ENCODE data around the gene SRP14.

Gene SRP14

DNA sequence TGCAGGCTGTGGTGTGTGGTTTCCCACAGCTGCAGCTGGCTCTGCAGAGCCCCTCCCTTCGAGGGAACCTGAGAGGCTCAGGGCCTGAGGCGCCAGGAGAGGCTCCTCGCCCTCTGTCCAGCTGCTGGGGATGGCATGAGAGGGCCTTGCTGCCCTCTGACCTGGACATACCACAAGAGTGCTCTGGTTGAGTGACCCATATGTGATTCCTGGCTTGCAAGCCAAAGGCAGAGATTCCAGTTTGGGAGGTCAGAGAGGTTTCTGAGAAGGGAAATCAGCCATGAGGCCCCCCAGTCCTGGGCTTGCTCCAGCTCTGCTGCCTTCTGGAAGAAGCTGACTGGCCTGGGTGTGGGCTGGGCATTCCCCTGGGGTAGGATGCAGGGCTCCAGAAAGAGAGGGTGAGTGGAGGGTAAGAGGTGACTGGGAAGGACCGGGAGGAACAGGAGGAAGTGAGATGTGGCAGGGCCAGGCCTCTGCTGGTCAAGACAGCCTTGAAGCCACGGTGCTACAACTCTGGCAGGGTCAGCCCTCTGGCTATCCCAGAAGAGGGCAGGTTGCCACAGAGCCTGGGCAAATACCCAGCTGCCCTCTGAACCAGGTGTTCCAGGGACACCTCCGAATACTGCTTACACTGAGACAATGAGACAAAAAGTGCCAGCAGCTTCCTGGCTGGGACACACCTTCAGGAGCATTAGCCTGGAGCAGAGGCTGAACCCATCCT lies 16.0 kb upstream of the SRP14 start:
- no peaks in the 10 kb centered on the region for H3K27me3 ChIP-seq (ENCODE audit: control insufficient read depth, insufficient read depth, low read length)
- no peak overlapping the region for H3K4me3 ChIP-seq (ENCODE audit: low read depth, low read length)
- no peak overlapping the region for H3K27ac ChIP-seq (ENCODE audit: low read depth, low read length)
- no peaks in the 10 kb centered on the region for H3K9me3 ChIP-seq (ENCODE audit: control insufficient read depth, insufficient read depth, low read length)
- H3K9ac ChIP-seq (ENCODE audit: low read depth, low read length), result no peak overlapping the region
- H3K36me3 ChIP-seq (ENCODE audit: control insufficient read depth, insufficient read depth, low read length), result no peaks in the 10 kb centered on the region
- peaks cover 17% of the 10 kb centered on the region for H3K4me1 ChIP-seq (ENCODE audit: control insufficient read depth, insufficient read depth, low read length)

GRCh38 chr15:40054605-40054854 lies 15.5 kb upstream of the SRP14 start:
- Histone ChIP-seq H3K9me3 (ENCODE audit: control insufficient read depth, insufficient read depth, low read length) (no peaks in the 10 kb centered on the region), H3K4me1 (ENCODE audit: control insufficient read depth, insufficient read depth, low read length) (peaks cover 17% of the 10 kb centered on the region), H3K9ac (ENCODE audit: low read depth, low read length) (no peak overlapping the region), H3K27me3 (ENCODE audit: control insufficient read depth, insufficient read depth, low read length) (no peaks in the 10 kb centered on the region), H3K27ac (ENCODE audit: low read depth, low read length) (no peak overlapping the region), H3K36me3 (ENCODE audit: control insufficient read depth, insufficient read depth, low read length) (no peaks in the 10 kb centered on the region), H3K4me3 (ENCODE audit: low read depth, low read length) (no peak overlapping the region)

DNA sequence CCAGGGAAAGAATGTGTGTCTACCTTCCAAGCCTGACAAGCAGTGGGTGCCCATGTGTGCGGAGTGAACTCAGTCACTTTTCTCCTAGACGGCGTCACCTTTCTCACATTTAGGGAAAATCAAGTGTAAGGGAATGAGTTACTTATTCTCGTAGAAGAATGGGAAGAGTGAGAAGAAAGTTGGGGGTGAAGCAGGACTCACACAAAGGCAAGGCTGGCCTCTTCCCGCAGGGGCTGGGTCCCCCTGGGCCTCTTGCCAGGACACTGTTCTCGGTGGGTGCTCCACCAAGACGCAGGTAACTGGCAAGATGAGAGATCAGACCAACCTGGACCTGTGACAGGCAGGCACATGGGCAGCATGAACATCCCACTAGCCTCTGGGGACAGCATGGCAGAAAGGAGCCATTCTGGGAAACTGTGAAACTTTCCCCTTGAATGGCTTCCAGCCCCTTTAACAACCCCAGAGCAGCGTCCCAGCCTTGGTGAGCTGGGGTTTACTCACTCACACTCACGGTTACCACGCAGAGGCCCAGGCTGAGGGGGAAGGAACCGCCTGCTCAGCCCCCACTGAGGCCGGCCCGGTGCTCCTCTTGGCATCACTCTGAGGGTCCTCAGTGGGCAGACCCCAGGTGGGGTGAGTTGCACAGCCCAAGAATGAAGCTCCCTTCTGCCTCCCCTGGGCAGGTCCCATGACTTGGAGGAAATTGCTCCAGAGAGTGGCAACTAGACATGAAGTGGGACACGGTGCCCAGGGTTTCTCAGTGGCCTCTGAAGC lies 15.0 kb upstream of the SRP14 start:
- Histone ChIP-seq H3K27me3 (ENCODE audit: control insufficient read depth, insufficient read depth, low read length) (no peaks in the 10 kb centered on the region), H3K27ac (ENCODE audit: low read depth, low read length) (no peak overlapping the region), H3K9me3 (ENCODE audit: control insufficient read depth, insufficient read depth, low read length) (no peaks in the 10 kb centered on the region), H3K4me1 (ENCODE audit: control insufficient read depth, insufficient read depth, low read length) (peaks cover 17% of the 10 kb centered on the region), H3K36me3 (ENCODE audit: control insufficient read depth, insufficient read depth, low read length) (no peaks in the 10 kb centered on the region), H3K4me3 (ENCODE audit: low read depth, low read length) (no peak overlapping the region), H3K9ac (ENCODE audit: low read depth, low read length) (no peak overlapping the region)

- H3K9me3 ChIP-seq (ENCODE audit: control insufficient read depth, insufficient read depth, low read length), result no peaks in the 10 kb centered on the region
- no peak overlapping the region for H3K27ac ChIP-seq (ENCODE audit: low read depth, low read length)
- H3K36me3 ChIP-seq (ENCODE audit: control insufficient read depth, insufficient read depth, low read length), result no peaks in the 10 kb centered on the region
- no peak overlapping the region for H3K9ac ChIP-seq (ENCODE audit: low read depth, low read length)
- no peaks in the 10 kb centered on the region for H3K27me3 ChIP-seq (ENCODE audit: control insufficient read depth, insufficient read depth, low read length)
- peaks cover 17% of the 10 kb centered on the region for H3K4me1 ChIP-seq (ENCODE audit: control insufficient read depth, insufficient read depth, low read length)
- no peak overlapping the region for H3K4me3 ChIP-seq (ENCODE audit: low read depth, low read length)
Measured at GRCh38 chr15:40053079-40053830, 14.3 kb upstream of the SRP14 start.

DNA sequence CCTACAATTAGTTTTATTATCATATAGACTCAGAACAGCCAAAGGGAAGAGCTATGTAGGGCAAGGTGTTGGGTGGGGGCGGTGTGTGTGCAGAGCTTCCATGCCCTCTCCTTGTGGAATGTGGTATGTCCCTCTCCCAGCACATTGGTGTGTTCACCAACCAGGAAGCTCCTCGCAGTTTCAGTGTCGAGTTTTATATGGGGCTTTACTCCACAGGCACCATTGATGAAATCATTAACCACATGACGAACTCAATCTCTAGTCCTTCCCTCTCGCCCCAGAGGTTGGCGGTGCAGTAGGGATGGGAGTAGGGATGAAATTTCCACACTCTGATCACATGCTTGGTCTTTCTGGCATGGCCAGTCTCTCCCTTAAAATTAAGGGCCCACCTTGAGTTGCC lies 13.6 kb upstream of the SRP14 start:
- H3K27ac ChIP-seq (ENCODE audit: low read depth, low read length), result no peak overlapping the region
- H3K4me1 ChIP-seq (ENCODE audit: control insufficient read depth, insufficient read depth, low read length), result peaks cover 19% of the 10 kb centered on the region
- H3K4me3 ChIP-seq (ENCODE audit: low read depth, low read length), result no peak overlapping the region
- H3K36me3 ChIP-seq (ENCODE audit: control insufficient read depth, insufficient read depth, low read length), result no peaks in the 10 kb centered on the region
- no peaks in the 10 kb centered on the region for H3K9me3 ChIP-seq (ENCODE audit: control insufficient read depth, insufficient read depth, low read length)
- no peak overlapping the region for H3K9ac ChIP-seq (ENCODE audit: low read depth, low read length)
- no peaks in the 10 kb centered on the region for H3K27me3 ChIP-seq (ENCODE audit: control insufficient read depth, insufficient read depth, low read length)

- Histone ChIP-seq H3K4me1 (ENCODE audit: control insufficient read depth, insufficient read depth, low read length) (peaks cover 26% of the 10 kb centered on the region), H3K36me3 (ENCODE audit: control insufficient read depth, insufficient read depth, low read length) (no peaks in the 10 kb centered on the region), H3K9ac (ENCODE audit: low read depth, low read length) (no peak overlapping the region), H3K4me3 (ENCODE audit: low read depth, low read length) (no peak overlapping the region), H3K27me3 (ENCODE audit: control insufficient read depth, insufficient read depth, low read length) (no peaks in the 10 kb centered on the region), H3K27ac (ENCODE audit: low read depth, low read length) (peak overlapping the region; percentile 16), H3K9me3 (ENCODE audit: control insufficient read depth, insufficient read depth, low read length) (no peaks in the 10 kb centered on the region)
Measured at GRCh38 chr15:40051616-40052415, 12.8 kb upstream of the SRP14 start.

GRCh38 chr15:40050788-40051470 lies 11.9 kb upstream of the SRP14 start:
- no peaks in the 10 kb centered on the region for H3K36me3 ChIP-seq (ENCODE audit: control insufficient read depth, insufficient read depth, low read length)
- no peak overlapping the region for H3K9ac ChIP-seq (ENCODE audit: low read depth, low read length)
- H3K9me3 ChIP-seq (ENCODE audit: control insufficient read depth, insufficient read depth, low read length), result no peaks in the 10 kb centered on the region
- peaks cover 26% of the 10 kb centered on the region for H3K4me1 ChIP-seq (ENCODE audit: control insufficient read depth, insufficient read depth, low read length)
- peak overlapping the region; percentile 16 for H3K27ac ChIP-seq (ENCODE audit: low read depth, low read length)
- H3K27me3 ChIP-seq (ENCODE audit: control insufficient read depth, insufficient read depth, low read length), result no peaks in the 10 kb centered on the region
- H3K4me3 ChIP-seq (ENCODE audit: low read depth, low read length), result no peak overlapping the region

DNA sequence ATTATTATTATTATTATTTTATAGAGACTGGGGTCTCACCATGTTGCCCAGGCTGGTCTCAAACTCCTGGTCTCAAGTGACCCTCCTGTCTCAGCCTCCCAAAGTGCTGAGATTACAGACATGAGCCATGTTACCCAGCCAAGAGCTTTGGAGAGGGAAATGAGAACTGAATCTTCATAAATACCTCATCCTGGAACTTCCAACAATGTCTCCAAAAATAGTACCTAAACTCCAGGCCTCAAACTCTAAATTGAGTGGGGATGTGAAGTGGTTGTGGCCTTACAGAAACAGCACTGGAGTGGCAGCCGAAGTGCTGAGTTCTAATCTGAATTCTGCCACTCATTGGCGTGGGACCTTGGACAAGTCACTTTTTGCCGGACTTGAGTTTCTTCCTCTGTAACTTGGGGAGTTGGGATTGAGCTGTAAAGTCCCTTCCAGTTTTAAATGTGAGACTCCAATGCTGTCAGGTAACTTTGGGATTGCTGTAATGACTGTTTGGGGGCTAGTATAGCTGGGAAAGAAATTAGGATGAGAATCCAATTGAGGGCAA lies 10.0 kb upstream of the SRP14 start:
- Histone ChIP-seq H3K4me1 (ENCODE audit: control insufficient read depth, insufficient read depth, low read length) (peaks cover 36% of the 10 kb centered on the region), H3K27me3 (ENCODE audit: control insufficient read depth, insufficient read depth, low read length) (no peaks in the 10 kb centered on the region), H3K9ac (ENCODE audit: low read depth, low read length) (no peak overlapping the region), H3K4me3 (ENCODE audit: low read depth, low read length) (no peak overlapping the region), H3K9me3 (ENCODE audit: control insufficient read depth, insufficient read depth, low read length) (no peaks in the 10 kb centered on the region), H3K36me3 (ENCODE audit: control insufficient read depth, insufficient read depth, low read length) (no peaks in the 10 kb centered on the region), H3K27ac (ENCODE audit: low read depth, low read length) (no peak overlapping the region)

DNA sequence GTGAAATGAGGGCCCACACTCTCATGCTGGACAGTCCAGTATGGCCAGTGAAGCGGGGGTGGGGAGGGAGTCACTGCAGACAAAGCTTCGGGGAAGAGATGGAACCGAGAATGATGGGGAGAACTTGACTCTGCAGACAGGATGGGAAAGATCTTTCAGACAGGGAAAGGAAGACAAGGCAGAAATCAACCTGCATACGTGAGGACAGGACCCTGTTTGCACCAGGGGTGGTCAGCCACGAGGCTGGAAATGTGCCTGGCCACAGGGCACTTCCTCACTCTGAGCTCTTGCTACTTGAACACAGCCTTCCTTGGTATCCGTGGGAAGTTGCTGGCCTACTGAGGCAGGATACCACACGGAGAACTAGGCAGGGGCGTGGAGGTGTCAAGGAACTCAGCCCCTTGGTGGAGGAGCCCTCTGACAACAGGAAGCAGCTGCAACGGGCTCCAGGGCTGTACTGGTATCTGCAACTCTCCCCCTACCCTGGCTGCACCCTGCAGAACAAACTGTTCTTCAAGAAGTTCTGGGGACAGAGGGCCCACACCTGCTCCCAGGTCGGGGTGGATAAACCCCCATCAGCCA lies 9.3 kb upstream of the SRP14 start:
- Histone ChIP-seq H3K36me3 (ENCODE audit: control insufficient read depth, insufficient read depth, low read length) (no peaks in the 10 kb centered on the region), H3K9ac (ENCODE audit: low read depth, low read length) (no peak overlapping the region), H3K4me3 (ENCODE audit: low read depth, low read length) (no peak overlapping the region), H3K27ac (ENCODE audit: low read depth, low read length) (no peak overlapping the region), H3K4me1 (ENCODE audit: control insufficient read depth, insufficient read depth, low read length) (peaks cover 33% of the 10 kb centered on the region), H3K27me3 (ENCODE audit: control insufficient read depth, insufficient read depth, low read length) (no peaks in the 10 kb centered on the region), H3K9me3 (ENCODE audit: control insufficient read depth, insufficient read depth, low read length) (no peaks in the 10 kb centered on the region)

Data from HUES48 (cell line).